Inflammatory macrophage treated with lipopolysaccharide for 1 hour (primary cell): ENCODE results near the gene ZC3H12C.

Source experiments
- DNase-seq, 2 donors: peaks; one replicate each; pipeline ENCODE4 v3.0.0-alpha.2; 2020 to 2022

Gene ZC3H12C

GRCh38 chr11:110100476-110101240, 7.5 kb downstream of the ZC3H12C start:
- DNase-seq: no peak

GRCh38 chr11:110106713-110107274, 13.6 kb downstream of the ZC3H12C start:
- no peak for DNase-seq

GRCh38 chr11:110110854-110111253, 17.7 kb downstream of the ZC3H12C start:
- DNase-seq: no peak

- DNase-seq: no peak
These were observed 19.3 kb downstream of the ZC3H12C start for GRCh38 chr11:110112457-110112856.

GRCh38 chr11:110113505-110113904, 20.3 kb downstream of the ZC3H12C start:
- no peak for DNase-seq

- DNase-seq: no peak
These were observed 20.8 kb downstream of the ZC3H12C start for GRCh38 chr11:110113973-110114372.

GRCh38 chr11:110119317-110119716, 26.1 kb downstream of the ZC3H12C start:
- DNase-seq: no peak

- no peak for DNase-seq
These were observed 28.0 kb downstream of the ZC3H12C start for GRCh38 chr11:110121204-110121603.

- DNase-seq: no peak
These were observed 29.8 kb downstream of the ZC3H12C start for GRCh38 chr11:110123003-110123402.

GRCh38 chr11:110124605-110125004, 31.4 kb downstream of the ZC3H12C start:
- no peak for DNase-seq

GRCh38 chr11:110125632-110126031, 32.4 kb downstream of the ZC3H12C start:
- DNase-seq: no peak

- DNase-seq: no peak
These were observed 33.7 kb downstream of the ZC3H12C start for GRCh38 chr11:110126936-110127335.

- no peak for DNase-seq
These were observed 35.0 kb downstream of the ZC3H12C start for GRCh38 chr11:110128161-110128560.

- no peak for DNase-seq
These were observed 37.5 kb downstream of the ZC3H12C start for GRCh38 chr11:110130642-110131238.

GRCh38 chr11:110131386-110132123, 38.4 kb downstream of the ZC3H12C start:
- no peak for DNase-seq

- DNase-seq: no peak
These were observed 40.0 kb downstream of the ZC3H12C start for GRCh38 chr11:110133160-110133559.

- no peak for DNase-seq
These were observed 40.9 kb downstream of the ZC3H12C start for GRCh38 chr11:110134110-110134509.

GRCh38 chr11:110141812-110142211, 48.6 kb downstream of the ZC3H12C start:
- DNase-seq: no peak

- peak in 1 of 2 donors; percentile 10 for DNase-seq
These were observed 54.9 kb downstream of the ZC3H12C start for GRCh38 chr11:110147962-110148709.

GRCh38 chr11:110148775-110149744, 55.9 kb downstream of the ZC3H12C start:
- DNase-seq: peak in 1 of 2 donors; percentile 22

GRCh38 chr11:110152199-110152598, 59.0 kb downstream of the ZC3H12C start:
- DNase-seq: no peak

GRCh38 chr11:110153474-110153873, 60.3 kb downstream of the ZC3H12C start:
- DNase-seq: no peak
